Smooth muscle cell (in vitro differentiated cells): ENCODE measurements around the gene GMPR. TPM values are rescaled to one million over a fixed set of nuclear protein-coding genes. Genes with fewer than 3 reads are reported as not detected.

Experiments used
- DNase-seq: peaks from one replicate; lab custom pipeline; 2025; ENCODE audit not compliant: unreplicated experiment; lab: John Stamatoyannopoulos, UW
- H2AFZ ChIP-seq: fragments of 200-600 bp; sonication (generic); 2 replicates; pipeline ENCODE4 v1.6.0; 2016; ENCODE audit warnings: antibody characterized with exemption, low read depth, mild to moderate bottlenecking
- H3F3A ChIP-seq: fragments of 200-600 bp; sonication (generic); 2 replicates; pipeline ENCODE4 v1.6.0; 2017; ENCODE audit warnings: antibody characterized with exemption, low read depth
- H3K27ac ChIP-seq: fragments of 200-600 bp; sonication (generic); 2 replicates; pipeline ENCODE4 v1.5.1; 2016; ENCODE audit warnings: low read depth, mild to moderate bottlenecking
- H3K27me3 ChIP-seq: fragments of 200-600 bp; sonication (generic); 2 replicates; pipeline ENCODE4 v1.6.1; 2016; ENCODE audit warnings: low read depth, mild to moderate bottlenecking
- H3K36me3 ChIP-seq: fragments of 200-600 bp; sonication (generic); 2 replicates; pipeline ENCODE4 v1.5.1; 2016; ENCODE audit warnings: low read depth
- H3K4me1 ChIP-seq: fragments of 200-600 bp; sonication (generic); 2 replicates; pipeline ENCODE4 v1.5.1; 2016; ENCODE audit warnings: low read depth
- H3K4me2 ChIP-seq: fragments of 200-600 bp; sonication (generic); 2 replicates; pipeline ENCODE4 v1.6.0; 2016; ENCODE audit warnings: mild to moderate bottlenecking
- H3K4me3 ChIP-seq: fragments of 200-600 bp; sonication (generic); 2 replicates; pipeline ENCODE4 v1.5.1; 2016; ENCODE audit warnings: mild to moderate bottlenecking
- H3K79me2 ChIP-seq: fragments of 200-600 bp; sonication (generic); 2 replicates; pipeline ENCODE4 v1.6.0; 2016; ENCODE audit warnings: low read depth, mild to moderate bottlenecking
- H3K9ac ChIP-seq: fragments of 200-600 bp; sonication (generic); 2 replicates; pipeline ENCODE4 v1.6.0; 2016; ENCODE audit warnings: low read depth
- H3K9me3 ChIP-seq: fragments of 200-600 bp; sonication (generic); replicated peaks from 2 replicates; pipeline ENCODE4 v1.5.1; 2016; ENCODE audit warnings: low read depth
- H4K20me1 ChIP-seq: fragments of 200-600 bp; sonication (generic); 2 replicates; pipeline ENCODE4 v1.6.0; 2016; ENCODE audit warnings: low read depth
- CTCF ChIP-seq: fragments of 200-600 bp; sonication (generic); IDR thresholded peaks from 2 replicates; pipeline ENCODE4 v1.5.1; 2017; ENCODE audit warnings: borderline replicate concordance, mild to moderate bottlenecking, antibody characterized with exemption; ENCODE audit not compliant: insufficient read depth, poor library complexity, severe bottlenecking
- WGBS: methylation state at CpG from one replicate; pipeline ENCODE4 v1.1.7; 2016; ENCODE audit warnings: low lambda C conversion rate; 5-methylcytosine and 5-hydroxymethylcytosine counted together
- polyA plus RNA-seq: library from polyadenylated mRNA; unstranded; fragments of >200 nt; fragmentation: Nextera tagmentation; extraction: Ambion mirVana; gene quantifications from 2 replicates; pipeline ENCODE4 v1.2.1, GENCODE V29; 2016
- total RNA-seq: library from RNA; depleted of rRNA; stranded (reverse); fragments of >200 nt; gene quantifications from 2 replicates; pipeline ENCODE4 v1.2.3, GENCODE V29; 2014

The GMPR gene
- total and polyA plus RNA-seq, 2 experiments from 2014 or later, result 0.74 to 1.3 TPM

DNA sequence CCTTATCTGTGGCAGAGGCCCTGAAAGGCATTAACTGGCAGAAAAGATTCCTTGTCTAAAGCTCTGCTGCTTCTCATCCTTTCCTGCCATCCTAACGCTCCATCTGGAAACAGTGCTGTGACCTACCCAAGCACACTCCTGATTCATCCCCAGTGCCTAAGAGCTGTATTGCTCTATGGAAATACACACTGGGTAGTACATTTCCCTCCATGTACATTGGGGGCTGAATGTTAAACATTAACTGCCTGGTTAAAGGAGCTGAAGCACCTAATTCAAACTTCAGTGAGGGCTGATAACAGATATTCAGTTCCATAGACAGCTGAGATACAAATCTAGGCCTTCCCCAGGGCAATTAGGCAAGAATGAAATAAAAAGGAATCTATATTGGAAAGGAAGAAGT, 36.7 kb upstream of the GMPR start:
- H3K27ac ChIP-seq, result no peak overlapping the region
- no peak overlapping the region for H3K9ac ChIP-seq
- peaks cover 3% of the 10 kb centered on the region for H3F3A ChIP-seq
- no peak overlapping the region for H2AFZ ChIP-seq
- 45% methylated on average over 1 of the region's 1 CpG for WGBS
- TF ChIP-seq CTCF, result no peak
- no peak for DNase-seq
- no peaks in the 10 kb centered on the region for H3K79me2 ChIP-seq
- H3K4me3 ChIP-seq, result no peak overlapping the region
- H3K4me1 ChIP-seq, result peaks cover 4% of the 10 kb centered on the region
- no peak overlapping the region for H3K4me2 ChIP-seq
- no peaks in the 10 kb centered on the region for H4K20me1 ChIP-seq
- no peaks in the 10 kb centered on the region for H3K36me3 ChIP-seq
- no peaks in the 10 kb centered on the region for H3K9me3 ChIP-seq
- H3K27me3 ChIP-seq, result no peaks in the 10 kb centered on the region

DNA sequence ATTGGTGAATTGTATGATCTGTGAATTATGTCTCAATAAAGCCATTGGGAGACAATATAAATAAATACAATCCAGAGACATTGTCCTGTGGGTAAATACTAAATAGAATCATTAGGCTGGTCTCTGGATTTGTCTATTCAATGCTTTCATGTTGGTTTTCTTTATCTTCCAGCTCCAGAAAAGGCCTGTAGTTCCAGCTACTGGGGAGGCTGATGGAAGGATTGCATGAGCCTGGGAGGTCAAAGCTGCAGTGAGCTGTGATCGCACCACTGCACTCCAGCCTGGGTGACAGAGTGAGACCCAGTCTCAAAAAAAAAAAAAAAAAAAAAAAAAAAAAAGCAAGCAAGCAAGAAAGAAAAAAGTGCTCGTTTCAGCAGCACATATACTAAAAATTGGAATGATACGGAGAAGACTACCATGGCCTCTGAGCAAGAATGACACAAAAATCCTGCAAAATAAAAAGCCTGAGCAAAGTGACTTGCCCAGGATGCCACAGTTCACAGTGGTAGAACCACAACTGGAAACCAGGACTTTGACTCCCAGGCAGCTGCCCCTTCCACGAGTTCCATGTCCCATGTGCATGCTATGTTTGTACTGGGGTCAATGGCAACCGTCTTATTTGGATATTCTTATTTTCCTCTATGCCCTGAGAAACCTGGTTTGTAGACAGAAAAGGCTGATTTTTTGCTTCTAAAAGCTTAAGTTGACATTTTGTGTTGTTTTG, 33.6 kb upstream of the GMPR start:
- peak overlapping the region; percentile 59 for H2AFZ ChIP-seq
- peak overlapping the region; percentile 83 for H3K27ac ChIP-seq
- H3K4me2 ChIP-seq, result no peak overlapping the region
- H4K20me1 ChIP-seq, result no peaks in the 10 kb centered on the region
- no peaks in the 10 kb centered on the region for H3K36me3 ChIP-seq
- H3K9ac ChIP-seq, result peak overlapping the region; percentile 39
- peaks cover 4% of the 10 kb centered on the region for H3K4me1 ChIP-seq
- DNase-seq, result no peak
- H3K79me2 ChIP-seq, result no peaks in the 10 kb centered on the region
- 80% methylated on average over 5 of the region's 5 CpGs for WGBS
- H3F3A ChIP-seq, result peaks cover 3% of the 10 kb centered on the region
- TF ChIP-seq CTCF, result no peak
- no peak overlapping the region for H3K4me3 ChIP-seq
- H3K9me3 ChIP-seq, result no peaks in the 10 kb centered on the region
- H3K27me3 ChIP-seq, result no peaks in the 10 kb centered on the region

DNA sequence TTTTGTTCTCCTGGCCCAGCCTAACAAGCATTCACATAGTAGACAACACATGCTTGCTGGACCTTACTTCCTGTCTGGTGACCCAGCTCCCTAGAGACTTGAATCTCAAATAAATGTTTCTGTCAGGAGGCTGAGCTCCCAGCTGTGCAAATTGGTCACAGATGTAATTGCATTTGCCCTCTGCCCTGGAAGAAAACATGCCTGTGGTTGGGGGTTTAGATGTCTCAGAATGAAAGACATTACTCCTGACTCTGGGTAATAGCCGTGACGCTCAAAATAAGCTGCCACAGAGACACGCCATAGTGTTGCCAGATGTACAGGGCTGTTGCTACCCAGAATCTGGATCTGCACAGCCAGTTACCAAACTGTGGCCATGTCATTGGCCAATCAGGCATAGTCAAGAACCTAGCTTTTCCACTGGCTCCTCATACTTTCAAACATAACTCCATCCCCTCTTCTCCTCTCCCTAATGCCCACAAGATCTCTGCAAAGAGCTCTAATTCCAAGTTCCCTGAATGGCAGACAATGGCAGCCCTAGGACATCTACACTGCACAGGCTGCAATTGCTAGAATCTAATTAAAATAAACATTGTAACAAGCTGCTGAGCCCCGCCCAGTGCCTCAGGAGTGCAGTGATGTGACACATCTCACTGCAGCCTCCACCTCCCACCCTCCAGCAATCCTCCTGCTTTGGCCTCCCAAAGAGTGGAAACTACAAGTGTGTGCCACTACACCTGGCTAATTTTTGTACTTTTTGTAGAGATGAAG, 32.8 kb upstream of the GMPR start:
- Histone ChIP-seq H3K4me1 (no peaks in the 10 kb centered on the region), H4K20me1 (no peaks in the 10 kb centered on the region), H3K9ac (peak overlapping the region; percentile 39), H3F3A (peaks cover 3% of the 10 kb centered on the region), H3K4me2 (no peak overlapping the region), H3K27ac (peak overlapping the region; percentile 83), H2AFZ (peak overlapping the region; percentile 59), H3K4me3 (no peak overlapping the region), H3K79me2 (no peaks in the 10 kb centered on the region), H3K9me3 (no peaks in the 10 kb centered on the region), H3K27me3 (no peaks in the 10 kb centered on the region), H3K36me3 (no peaks in the 10 kb centered on the region)
- WGBS, result 32% methylated on average over 4 of the region's 4 CpGs
- no peak for TF ChIP-seq CTCF
- no peak for DNase-seq
